GM19023 (cell line): ENCODE measurements around the gene PLEKHA7.
"Not testable (repeated sequence)": the region's sequence is repeated elsewhere in the genome, so short reads cannot be mapped to it uniquely, and the experiment has no call there.

Source experiments
- ATAC-seq: cut with Tn5 transposase; IDR thresholded peaks from one replicate; pipeline ENCODE4 v1.9.1; 2021; ENCODE audit warnings: mild to moderate bottlenecking, moderate library complexity; ENCODE audit not compliant: unreplicated experiment

The PLEKHA7 gene

GRCh38 chr11:16918543-16919182 is 95.6 kb downstream of the PLEKHA7 start:
- ATAC-seq = not testable (repeated sequence)

- ATAC-seq = no peak
These were observed 96.3 kb downstream of the PLEKHA7 start for GRCh38 chr11:16917941-16918340.

- no peak for ATAC-seq
These were observed 101.5 kb downstream of the PLEKHA7 start for GRCh38 chr11:16912692-16913111.

- ATAC-seq = no peak
These were observed 102.6 kb downstream of the PLEKHA7 start for GRCh38 chr11:16911658-16912057.

GRCh38 chr11:16911186-16911585 is 103.0 kb downstream of the PLEKHA7 start:
- no peak for ATAC-seq

- ATAC-seq = peak; percentile 78
These were observed 104.7 kb downstream of the PLEKHA7 start for GRCh38 chr11:16909359-16910035.

GRCh38 chr11:16905375-16905774 is 108.8 kb downstream of the PLEKHA7 start:
- no peak for ATAC-seq

- not testable (repeated sequence) for ATAC-seq
These were observed 109.5 kb downstream of the PLEKHA7 start for GRCh38 chr11:16904761-16905160.

- peak; percentile 63 for ATAC-seq
These were observed 111.3 kb downstream of the PLEKHA7 start for GRCh38 chr11:16902781-16903378.

- peak; percentile 75 for ATAC-seq
These were observed 112.0 kb downstream of the PLEKHA7 start for GRCh38 chr11:16902182-16902581.

GRCh38 chr11:16900491-16900890 is 113.7 kb downstream of the PLEKHA7 start:
- ATAC-seq = no peak

- no peak for ATAC-seq
These were observed 114.4 kb downstream of the PLEKHA7 start for GRCh38 chr11:16899708-16900303.

- ATAC-seq = no peak
These were observed 115.8 kb downstream of the PLEKHA7 start for GRCh38 chr11:16898274-16898985.

- ATAC-seq = no peak
These were observed 116.6 kb downstream of the PLEKHA7 start for GRCh38 chr11:16897470-16898061.

GRCh38 chr11:16896729-16897469 is 117.3 kb downstream of the PLEKHA7 start:
- no peak for ATAC-seq

- ATAC-seq = no peak
These were observed 118.9 kb downstream of the PLEKHA7 start for GRCh38 chr11:16895306-16895705.

- no peak for ATAC-seq
These were observed 120.7 kb downstream of the PLEKHA7 start for GRCh38 chr11:16893456-16894066.

GRCh38 chr11:16891964-16892363 is 122.2 kb downstream of the PLEKHA7 start:
- no peak for ATAC-seq

GRCh38 chr11:16891165-16891564 is 123.0 kb downstream of the PLEKHA7 start:
- ATAC-seq = no peak

GRCh38 chr11:16890442-16890841 is 123.8 kb downstream of the PLEKHA7 start:
- ATAC-seq = no peak
